OCI-LY3 (cell line): Measurements from ENCODE around the gene UMODL1.

Experiments
- EZH2phosphoT487 ChIP-seq: fragments of 200-600 bp; shearing (Covaris generic); IDR thresholded peaks from 2 replicates; pipeline ENCODE4 v1.6.1; 2018; ENCODE audit warnings: antibody characterized with exemption, mixed run types, low read depth
- TF ChIP-seq, protein P1 (sequence below): fragments of 200-600, 300-600 bp; sonication (generic); IDR thresholded peaks from 2 replicates; pipeline ENCODE4 v1.5.1; 2014; ENCODE audit warnings: antibody characterized with exemption, low read length, low read depth

DNA sequence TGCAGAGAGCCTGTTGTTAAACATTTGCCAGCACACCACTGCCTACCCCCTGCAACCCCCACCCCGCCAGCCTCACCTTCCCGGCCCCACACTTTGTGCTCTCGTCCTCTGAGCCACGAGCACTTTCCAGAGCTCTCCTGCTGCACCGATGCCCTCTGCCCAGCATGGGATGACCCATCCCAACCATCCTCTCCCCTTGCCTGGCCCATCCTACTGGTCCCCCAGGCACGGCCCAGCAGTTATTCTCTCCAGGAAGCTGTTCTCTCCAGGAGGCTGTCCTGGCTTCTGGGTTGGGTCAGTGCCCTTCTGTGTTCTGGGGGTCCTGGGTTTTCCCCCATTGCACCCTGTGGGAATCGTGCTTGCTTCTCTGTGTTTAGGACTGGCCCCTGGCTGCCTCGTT lies 87.7 kb downstream of the UMODL1 start:
- TF ChIP-seq, protein P1, sequence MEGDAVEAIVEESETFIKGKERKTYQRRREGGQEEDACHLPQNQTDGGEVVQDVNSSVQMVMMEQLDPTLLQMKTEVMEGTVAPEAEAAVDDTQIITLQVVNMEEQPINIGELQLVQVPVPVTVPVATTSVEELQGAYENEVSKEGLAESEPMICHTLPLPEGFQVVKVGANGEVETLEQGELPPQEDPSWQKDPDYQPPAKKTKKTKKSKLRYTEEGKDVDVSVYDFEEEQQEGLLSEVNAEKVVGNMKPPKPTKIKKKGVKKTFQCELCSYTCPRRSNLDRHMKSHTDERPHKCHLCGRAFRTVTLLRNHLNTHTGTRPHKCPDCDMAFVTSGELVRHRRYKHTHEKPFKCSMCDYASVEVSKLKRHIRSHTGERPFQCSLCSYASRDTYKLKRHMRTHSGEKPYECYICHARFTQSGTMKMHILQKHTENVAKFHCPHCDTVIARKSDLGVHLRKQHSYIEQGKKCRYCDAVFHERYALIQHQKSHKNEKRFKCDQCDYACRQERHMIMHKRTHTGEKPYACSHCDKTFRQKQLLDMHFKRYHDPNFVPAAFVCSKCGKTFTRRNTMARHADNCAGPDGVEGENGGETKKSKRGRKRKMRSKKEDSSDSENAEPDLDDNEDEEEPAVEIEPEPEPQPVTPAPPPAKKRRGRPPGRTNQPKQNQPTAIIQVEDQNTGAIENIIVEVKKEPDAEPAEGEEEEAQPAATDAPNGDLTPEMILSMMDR = no peak
- no peak for TF ChIP-seq EZH2phosphoT487
